Posterior cingulate gyrus (tissue), 11 donors: ENCODE results near the gene EFR3B.
"Not testable (repeated sequence)": the region's sequence is repeated elsewhere in the genome, so short reads cannot be mapped to it uniquely, and the experiment has no call there.

Experiments used
- DNase-seq, 10 donors: peaks; one replicate each; pipeline versions ENCODE4 v3.0.0 to v3.0.0-alpha.2; 2020 to 2021; ENCODE audit warnings: mixed read lengths in 3 of 10
- intact Hi-C: fragments of 100-400 bp; cut with DNase I; formaldehyde crosslinking; loops from one replicate; pipeline ENCODE4 v1.15.1; 2023

EFR3B gene

DNA sequence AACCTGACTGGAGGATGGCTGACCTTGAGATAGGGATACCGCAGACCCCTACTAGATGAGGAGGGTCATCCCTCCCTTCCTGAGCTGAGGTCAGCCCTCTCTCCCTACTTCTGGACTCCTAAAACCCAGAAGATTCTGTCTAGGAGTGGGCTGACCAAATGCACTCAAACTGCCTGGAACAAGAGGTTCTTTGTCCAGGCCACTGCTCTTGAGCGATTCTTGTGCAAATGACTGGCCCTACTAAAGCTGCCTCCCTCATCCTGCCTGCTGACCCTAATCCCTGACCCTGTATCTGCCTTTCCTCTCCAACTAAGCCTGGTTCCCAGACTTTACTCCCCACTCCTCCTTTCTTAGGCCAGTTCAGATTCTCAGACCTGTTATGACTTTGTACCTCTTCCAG lies 56.2 kb downstream of the EFR3B start:
- no peak for DNase-seq
- intact Hi-C loops: no loop called here

DNA sequence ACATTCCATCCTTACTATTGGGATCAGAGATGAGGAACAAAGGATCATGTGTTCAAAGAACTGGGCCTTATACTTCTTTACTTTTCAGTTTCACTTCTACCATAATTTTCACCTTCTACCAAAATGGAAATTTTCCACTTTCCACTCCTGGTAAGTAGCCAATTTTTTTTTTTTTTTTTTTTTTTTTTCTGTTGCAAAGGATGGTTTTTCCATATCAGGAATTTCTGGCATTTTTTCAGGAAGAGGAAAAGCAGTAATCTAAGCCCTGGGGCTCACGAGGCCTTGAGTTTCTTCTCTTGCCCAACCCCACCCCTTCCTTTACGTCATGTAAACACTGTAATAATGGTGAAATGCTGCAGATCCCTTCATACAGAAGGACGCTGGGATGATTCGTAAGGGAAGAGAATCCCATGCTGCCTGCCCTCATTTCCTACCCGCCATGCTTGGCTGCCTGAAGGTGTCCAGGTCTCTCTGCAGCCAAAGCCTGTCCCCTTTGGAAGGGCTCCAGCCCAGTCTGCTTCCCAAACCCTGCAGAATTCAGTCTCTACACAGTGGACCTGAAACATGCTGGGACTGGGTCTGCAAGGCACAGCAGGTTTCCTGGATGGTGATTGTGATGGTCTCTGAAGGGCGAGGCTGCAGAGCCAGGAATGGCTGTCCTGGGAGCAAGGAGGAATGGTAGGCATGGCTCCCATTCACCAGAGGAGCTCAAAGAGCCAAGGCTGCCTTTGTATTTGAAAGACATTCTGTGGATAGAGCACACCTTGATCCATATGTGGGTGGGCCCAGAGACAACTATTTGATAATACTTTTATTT lies 57.0 kb downstream of the EFR3B start:
- no peak for DNase-seq

DNA sequence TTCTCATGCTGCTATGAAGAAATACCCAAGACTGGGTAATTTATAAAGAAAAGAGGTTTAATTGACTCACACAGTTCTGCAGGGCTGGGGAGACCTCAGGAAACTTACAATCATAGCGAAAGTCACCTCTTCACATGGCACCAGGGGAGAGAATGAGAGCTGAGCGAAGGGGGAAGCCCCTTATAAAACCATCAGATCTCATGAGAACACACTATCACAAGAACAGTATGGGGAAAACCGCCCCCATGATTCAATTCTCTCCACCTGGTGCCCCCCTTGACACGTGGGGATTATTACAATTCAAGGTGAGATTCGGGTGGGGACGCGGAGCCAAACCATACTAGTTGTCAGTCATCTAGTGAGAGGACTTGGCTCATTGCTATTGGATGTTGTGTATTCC lies 60.5 kb downstream of the EFR3B start:
- DNase-seq, intact Hi-C loops: not testable (repeated sequence)

More for the DNA sequence above, 57.0 kb downstream of the EFR3B start:
- intact Hi-C loops: no loop called here

DNA sequence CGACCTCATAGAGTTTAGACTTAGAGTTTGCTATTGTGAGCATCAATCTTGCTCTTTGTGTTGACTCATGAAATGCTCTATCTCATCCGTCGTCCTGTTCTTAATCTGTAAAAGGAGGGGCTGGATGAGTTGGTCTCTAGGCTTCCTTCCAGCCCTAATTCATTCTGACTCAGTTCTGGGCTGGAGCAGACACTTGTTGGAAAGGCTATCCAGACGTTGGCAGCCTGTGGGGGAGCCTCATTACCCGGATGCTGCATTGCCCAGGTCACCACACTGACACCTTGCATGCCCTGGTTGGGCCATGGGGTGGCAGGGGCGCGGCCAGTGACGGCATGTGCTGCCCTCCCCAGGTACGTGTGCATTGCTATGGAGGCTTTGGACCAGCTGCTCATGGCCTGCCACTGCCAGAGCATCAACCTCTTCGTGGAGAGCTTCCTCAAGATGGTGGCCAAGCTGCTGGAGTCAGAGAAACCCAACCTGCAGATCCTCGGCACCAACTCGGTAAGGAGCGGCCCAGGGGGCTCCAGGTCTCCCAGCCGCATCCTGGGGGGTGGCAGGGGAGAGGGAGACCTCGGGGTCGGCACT lies 61.5 kb downstream of the EFR3B start:
- no peak for DNase-seq
- intact Hi-C loops: no loop called here

DNA sequence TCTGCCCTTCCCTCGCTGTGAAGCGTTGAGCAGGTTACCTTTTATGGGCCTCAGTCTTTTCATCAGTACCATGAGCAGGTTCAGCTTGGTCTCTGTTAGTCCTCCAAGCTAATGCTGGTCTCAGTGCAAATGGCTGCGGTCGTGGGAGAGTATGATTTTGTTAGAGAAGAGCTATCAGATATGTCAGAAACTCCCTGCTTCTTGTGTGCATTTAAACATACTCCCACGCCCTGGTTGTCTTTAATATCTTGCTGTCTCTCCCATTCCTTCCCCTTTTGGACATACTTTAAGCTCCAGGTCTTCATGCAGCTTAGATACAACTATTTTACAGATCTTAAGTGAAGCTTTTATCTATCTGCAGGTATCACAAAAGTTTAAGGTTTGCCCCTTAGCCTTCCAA lies 62.9 kb downstream of the EFR3B start:
- intact Hi-C loops: no loop called here
- DNase-seq: no peak

DNA sequence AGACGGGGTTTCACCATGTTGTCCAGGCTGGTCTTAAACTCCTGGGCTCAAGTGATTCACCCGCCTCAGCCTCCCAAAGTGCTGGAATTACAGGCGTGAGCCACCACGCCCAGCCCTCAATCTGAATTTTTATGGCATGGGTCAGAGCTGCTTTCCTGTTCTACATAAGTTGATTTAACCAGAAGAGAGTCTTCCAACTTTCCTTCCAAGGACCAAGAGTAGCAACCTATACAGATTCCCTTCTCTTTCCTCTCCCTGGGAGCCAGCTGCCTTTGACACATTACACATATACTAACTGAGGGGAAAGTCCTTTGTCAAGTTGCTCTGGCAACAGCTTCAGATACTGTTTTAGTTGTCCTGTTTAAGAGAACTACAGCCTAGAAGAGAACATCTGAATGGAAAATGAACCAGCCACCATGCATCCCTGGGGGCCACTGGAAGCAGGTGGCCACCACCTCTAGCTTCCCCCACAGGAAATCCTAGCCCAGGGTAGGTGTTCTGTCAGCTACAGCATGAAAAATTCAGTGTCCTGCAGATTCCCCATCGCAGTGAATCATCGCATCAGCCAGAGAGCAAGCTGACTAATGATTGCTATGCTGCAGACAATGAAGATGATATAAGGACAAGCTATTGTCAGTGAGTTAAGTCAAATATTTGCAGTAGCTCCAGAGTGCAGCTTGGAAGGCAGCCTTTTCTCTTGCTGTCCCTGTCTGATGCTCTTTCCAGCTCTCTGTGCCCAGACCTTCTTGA lies 63.6 kb downstream of the EFR3B start:
- no peak for DNase-seq
- intact Hi-C loops: no loop called here

DNA sequence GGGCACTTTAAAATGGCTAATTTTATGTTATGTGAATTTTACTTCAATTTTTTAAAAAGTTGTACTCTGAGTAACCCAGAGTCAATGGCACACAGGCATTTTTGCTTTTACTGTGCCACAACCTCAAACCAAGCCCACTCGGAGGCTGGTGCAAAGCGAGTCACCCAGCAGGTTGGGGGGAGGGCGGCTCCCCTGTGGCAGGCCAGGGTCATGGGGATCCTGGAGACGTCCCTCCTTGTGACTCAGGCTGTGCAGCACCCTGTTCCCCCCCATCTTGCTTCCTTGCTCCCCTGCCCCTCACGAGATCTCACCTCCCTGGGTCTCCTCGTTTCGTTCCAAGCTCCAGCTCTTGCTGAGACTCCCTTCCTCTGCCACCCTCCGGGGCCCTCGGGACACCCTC lies 67.9 kb downstream of the EFR3B start:
- DNase-seq: no peak
- intact Hi-C loops: no loop called here

DNA sequence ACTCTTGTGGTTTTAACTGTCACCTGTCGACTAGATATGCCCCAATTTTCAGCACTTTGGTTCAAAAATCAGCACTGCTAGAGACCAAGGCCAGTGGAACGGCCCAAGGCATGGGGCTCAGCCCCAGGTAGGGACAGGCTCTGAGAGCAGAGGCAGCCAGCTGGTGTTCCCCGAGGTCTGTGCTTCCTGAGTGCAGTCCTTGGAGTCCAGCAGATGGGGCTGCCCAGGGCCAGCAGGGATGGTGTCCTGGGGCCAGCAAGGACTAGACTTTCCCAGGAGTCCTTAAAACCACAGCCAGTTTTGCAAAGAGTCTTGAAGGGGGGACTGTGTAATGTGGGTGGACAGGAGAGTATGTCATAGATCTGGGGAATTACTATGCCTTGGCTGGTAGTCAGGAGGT lies 70.2 kb downstream of the EFR3B start:
- intact Hi-C loops: no loop called here
- DNase-seq: no peak

DNA sequence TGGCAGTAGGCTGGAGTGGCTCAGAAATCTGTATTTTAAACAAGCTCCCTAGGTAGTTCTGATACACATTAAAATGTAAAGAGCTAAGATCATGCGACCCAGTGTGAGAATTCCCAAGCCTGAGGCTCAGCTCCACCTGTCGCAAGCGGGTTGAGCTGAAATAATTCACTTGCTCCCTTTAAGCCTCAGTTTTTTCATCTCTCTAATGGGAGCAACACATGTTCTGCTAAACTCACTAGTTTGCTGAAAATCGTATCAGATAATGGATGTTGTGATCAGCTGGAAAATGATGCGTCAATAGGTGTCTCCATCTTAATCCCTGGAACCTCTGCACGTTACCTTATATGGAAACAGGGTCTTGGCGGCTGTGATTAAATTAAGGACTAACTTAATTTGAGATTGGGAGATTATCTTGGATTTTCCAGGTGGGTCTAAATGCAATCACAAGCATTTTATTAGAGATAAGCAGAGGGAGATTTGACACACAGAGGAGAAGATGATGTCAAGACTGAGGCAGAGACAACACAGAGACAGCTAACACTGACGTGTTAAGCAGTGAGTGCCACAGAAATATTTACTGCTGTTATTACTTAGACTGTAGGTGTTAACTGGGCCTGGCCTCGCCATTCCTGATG lies 73.5 kb downstream of the EFR3B start:
- intact Hi-C loops: no loop called here
- no peak for DNase-seq

DNA sequence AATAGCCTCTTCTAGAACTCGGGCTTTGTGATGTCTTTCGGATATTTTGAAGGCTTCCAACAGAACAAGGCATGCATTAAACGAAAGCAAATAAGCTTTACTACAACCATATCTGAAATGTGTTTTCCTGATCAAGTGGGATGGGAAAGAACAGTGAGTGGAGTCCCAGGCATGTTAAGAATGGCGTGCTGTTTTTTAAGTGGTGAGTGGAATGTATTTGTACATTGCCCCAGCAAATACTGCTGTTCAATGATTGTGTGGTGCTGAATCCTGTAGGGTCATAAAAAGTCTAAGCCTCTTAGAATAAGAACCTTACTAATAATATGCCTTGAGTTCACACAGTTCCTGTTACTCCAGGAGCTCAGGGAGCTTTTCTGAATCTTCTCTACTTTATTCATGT lies 74.0 kb downstream of the EFR3B start:
- no peak for DNase-seq
- intact Hi-C loops: no loop called here

DNA sequence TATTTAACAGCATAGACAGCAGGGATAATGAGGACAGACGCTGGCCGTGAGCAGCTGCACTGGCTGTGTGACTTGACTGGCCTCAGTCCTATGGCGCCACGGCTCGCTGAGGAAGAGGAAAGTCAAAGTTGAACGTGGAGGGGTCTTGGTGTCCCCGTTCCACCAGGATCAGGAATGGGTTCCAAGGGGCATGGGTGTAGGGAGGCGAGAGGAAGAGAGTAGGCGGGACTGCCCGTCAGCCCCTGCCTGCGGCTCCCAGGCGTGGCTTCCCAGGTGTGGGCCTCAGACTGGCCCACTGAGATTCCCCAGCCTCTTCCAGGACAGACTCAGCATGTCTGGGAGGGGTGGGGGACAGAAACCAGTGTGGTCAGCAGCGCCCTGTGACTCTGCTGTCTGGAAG lies 75.1 kb downstream of the EFR3B start:
- intact Hi-C loops: no loop called here
- no peak for DNase-seq

DNA sequence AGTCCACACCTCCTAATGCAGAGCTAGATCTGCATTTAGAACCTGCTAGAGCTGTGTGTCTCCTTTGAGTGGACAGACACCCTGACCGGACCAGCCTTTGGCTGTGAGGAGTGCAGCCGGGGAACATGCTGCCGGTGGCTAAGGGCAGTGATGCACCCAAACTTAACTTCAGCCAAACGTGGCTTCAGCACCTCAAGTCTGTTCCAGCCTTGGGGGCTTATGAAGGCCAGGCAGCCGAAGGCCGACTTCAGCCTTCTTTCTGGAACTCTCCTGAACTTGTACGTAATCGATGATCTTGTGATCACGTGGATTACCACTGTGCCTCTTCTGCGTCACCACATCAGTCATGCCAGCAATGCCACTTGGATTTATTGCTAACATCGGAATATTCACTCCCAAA lies 77.4 kb downstream of the EFR3B start:
- intact Hi-C loops: no loop called here
- DNase-seq: no peak

DNA sequence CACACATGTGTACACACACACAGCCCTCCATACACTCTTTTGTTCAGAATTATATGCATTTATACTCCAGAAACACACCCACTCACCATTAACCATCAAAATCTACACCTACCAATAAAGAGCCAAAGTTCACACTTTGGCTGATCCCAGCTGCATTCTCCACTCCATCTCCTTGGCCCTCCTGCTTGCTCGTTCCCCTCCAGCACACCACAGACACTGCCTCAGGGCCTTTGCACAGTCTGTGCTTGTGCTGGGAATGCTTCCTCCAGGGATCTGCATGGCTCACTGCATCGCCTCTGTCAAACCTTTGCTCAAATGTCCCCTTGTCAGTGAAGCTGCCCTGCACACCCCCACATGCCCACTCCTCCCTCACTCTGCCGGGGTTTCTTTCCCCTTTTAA lies 80.5 kb downstream of the EFR3B start:
- DNase-seq: no peak
- intact Hi-C loops: no loop called here

DNA sequence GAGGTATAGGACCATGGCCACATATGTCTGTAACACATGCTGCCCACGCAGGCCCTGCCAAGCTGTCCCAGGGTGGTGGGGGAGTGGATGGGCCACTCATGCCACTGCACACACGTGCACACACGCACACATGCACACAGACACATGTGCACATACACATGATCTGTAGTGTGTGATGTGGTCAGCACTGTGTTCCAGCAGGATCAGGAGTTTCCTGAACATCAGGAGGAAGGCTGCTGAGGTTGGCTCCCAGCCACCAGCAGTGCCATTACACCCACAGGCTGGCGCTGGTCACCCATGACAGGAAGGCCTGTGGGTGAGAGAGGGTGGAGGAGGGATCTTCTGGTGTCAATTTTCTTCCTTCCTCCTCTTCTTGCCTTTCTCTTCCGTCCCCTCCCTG lies 81.8 kb downstream of the EFR3B start:
- no peak for DNase-seq
- intact Hi-C loops: no loop called here

DNA sequence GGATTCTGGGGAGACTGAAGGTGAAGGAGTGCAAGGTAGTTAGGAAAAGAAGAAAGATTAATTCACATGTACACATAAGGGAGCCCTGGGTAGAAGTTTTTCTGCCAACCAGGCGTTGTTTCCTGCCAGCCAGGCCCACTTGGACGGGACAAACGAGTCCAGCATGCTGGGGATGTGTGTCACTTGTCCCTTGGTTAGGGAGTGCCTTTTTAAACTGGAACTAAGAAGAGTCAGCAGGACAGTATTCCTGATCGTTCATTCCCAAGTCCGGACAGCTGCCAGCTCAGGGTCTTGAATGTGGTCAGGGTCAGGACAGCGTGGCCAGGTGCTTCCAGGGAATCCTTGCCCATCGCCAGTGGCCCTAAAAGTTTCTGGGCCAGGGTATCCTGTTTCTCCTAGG lies 83.3 kb downstream of the EFR3B start:
- intact Hi-C loops: loop anchor here (5.0 kb wide), 1 partner anchor 58 kb away; no protein-coding TSS in a partner anchor
- DNase-seq: no peak

DNA sequence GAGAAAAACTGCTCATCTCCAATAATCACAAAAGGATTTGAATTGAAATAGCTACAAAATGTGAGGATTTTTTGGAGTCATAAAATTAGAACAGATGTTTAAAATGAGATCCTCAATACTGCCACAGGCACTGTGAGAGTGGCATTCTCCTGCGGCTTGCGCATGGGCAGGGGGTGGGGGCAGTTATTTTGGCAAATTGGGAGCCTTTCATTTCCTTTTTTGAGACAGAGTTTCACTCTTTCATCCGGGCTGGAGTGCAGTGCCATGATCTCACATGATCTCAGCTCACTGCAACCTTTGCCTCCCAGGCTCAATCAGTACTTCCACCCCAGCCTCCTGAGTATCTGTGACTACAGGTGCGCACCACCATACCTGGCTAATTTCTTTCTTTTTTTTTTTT lies 84.1 kb downstream of the EFR3B start:
- intact Hi-C loops: loop anchor here (5.0 kb wide), 1 partner anchor 59 kb away; no protein-coding TSS in a partner anchor
- DNase-seq: no peak

DNA sequence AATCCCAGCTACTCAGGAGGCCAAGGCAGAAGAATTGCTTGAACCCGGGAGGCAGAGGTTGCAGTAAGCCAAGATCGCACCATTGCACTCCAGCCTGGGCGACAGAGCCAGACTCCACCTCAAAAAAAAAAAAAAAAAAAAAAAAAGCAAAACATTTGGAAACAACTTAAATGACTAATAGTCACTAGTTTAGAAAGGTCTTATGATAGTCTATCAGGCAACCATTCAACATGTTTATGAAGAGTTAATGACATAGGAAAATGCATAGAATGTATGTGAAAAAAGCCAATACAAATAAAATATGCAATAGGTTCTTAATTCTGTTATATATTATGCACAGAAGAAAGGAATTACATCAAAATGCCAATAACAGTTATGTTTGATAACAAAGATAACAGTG lies 85.2 kb downstream of the EFR3B start:
- DNase-seq: not testable (repeated sequence)
- intact Hi-C loops: loop anchor here (5.0 kb wide), 1 partner anchor 60 kb away; no protein-coding TSS in a partner anchor

DNA sequence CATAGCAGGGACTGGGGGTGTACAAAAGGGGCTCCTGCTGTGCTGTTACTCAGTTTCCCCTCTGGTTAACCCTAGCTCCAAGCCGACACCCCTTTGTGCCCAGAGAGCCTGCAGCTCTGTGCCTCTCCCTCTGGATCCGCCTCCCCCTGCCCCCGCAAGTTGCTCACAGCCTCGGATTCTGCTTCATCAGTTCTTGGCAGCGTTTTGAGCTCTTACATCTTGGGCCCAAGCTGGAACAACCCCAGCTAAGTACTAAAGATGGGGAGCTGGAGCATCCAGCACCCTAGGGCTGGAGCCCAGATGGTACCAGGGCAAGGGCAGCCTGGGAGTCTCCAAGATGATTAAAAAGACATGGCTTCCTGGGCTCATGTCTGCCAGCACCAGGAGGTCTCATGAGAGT lies 85.8 kb downstream of the EFR3B start:
- intact Hi-C loops: loop anchor here (5.0 kb wide), 1 partner anchor 60 kb away; no protein-coding TSS in a partner anchor

DNA sequence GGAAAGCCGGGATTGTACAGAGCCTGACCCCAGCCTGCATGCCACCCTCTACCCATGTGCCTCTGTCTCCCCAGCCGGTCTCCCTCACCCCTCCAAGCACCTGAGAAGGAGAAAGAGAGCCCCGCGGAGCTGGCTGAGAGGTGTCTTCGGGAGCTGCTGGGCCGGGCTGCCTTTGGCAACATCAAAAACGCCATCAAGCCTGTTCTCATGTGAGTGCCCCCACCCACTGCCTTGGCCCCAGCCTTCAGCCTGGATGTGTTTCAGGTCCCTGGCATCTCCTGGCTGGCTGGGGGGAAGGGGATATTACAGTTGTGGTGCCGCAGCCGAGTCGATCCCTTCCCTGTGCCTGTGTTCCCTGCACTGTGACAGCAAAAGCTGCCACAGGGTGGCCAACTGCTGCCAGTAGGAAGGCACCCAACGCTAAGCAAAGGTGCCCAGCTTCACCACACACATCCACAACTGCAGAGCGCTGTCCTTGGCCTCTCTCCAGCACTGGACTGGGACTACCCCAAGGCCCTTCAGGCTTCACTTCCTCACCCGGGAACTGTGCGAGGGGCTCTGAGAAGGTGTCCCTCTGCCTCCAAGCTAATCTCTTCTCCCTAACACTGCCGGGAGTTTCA lies 88.1 kb downstream of the EFR3B start:
- intact Hi-C loops: loop anchor here (1.0 to 5.0 kb wide), 3 partner anchors 63 to 155 kb away; no protein-coding TSS in a partner anchor
- peak in 3 of 10 donors; percentile 17 to 78 (median 63) for DNase-seq

More for the DNA sequence above, 85.8 kb downstream of the EFR3B start:
- peak in 2 of 10 donors; percentile 29 to 77 for DNase-seq

DNA sequence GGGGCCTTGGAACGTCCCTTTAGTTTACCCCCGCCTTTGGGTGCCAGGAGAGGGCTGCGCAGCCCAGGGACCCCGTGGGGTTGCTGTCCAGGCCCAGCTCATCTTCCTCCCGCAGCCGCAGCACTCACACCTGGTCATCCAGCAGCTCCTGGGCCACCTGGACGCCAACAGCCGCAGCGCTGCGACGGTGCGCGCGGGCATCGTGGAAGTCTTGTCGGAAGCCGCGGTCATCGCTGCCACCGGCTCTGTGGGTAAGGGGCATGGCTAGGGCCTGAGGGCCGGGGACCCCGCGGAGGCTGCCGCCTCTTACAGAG lies 89.3 kb downstream of the EFR3B start:
- intact Hi-C loops: no loop called here
- DNase-seq: no peak
